ENCODE data around the gene ENPP3.

GRCh38 chr6:131636880-131637792, at the start of gene ENPP3:
- TF ChIP-seq ZNF274 (IDR thresholded peaks at IDR 0.05; ENCODE audit: low read depth, low read length) (no peak), SUZ12 (IDR thresholded peaks at IDR 0.05; ENCODE audit: extremely low read depth, insufficient read depth, insufficient read length) (no peak)
